Stimulated activated CD8-positive, alpha-beta memory T cell treated with anti-CD3 and anti-CD28 coated beads, Interleukin-2, amount 100 ng/mL, for 48 hours (primary cell): Measurements from ENCODE around the gene PNPLA2.

Experiments used
- DNase-seq, 2 donors: peaks; one replicate each; pipeline ENCODE4 v3.0.0-alpha.2; 2020; ENCODE audit warnings: low read depth in 2 of 2

PNPLA2 gene

DNA sequence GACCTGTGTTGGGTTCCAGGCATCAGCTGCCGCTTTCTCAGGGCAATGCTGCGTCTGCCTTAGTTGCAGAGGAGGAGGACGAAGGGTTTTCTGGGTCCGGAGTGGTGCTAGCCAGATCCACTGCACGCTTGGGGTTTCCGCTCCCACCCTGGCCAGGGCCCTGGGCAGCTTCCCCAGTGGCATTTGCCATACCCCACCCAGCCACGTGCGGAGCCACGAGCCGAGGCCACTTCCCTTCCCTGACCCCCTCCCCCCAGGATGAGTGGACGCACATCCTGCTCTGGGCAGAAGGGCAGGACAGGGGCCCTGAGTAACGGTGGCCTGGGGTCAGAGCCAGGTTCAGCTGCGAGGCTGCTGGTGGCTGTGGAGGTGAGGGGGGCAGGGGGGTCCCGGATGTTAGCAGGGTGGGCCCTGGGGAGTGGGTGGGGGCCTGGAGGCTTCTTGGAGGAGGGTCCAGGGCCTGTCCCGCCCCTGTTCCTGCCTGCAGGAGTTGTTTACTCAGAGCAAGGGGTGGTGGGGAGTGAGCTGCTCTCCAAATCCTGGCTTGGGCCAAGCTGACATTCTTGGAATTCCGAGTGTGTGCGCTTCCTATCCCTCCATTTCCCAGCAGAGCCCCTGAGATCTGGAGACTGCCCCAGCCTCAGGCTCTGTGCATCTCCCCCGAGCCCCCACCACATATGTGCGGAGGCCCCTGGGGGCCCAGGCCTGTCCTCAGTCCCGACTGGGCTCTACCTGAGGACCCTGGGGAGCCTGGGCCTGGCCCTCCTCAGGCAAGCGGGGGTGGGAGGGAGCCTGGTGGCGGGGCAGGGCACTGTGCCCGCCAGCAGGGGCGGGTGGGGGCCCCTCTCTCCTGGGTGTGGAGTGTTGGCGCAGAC, 25.3 kb downstream of the PNPLA2 start:
- DNase-seq = no peak

DNA sequence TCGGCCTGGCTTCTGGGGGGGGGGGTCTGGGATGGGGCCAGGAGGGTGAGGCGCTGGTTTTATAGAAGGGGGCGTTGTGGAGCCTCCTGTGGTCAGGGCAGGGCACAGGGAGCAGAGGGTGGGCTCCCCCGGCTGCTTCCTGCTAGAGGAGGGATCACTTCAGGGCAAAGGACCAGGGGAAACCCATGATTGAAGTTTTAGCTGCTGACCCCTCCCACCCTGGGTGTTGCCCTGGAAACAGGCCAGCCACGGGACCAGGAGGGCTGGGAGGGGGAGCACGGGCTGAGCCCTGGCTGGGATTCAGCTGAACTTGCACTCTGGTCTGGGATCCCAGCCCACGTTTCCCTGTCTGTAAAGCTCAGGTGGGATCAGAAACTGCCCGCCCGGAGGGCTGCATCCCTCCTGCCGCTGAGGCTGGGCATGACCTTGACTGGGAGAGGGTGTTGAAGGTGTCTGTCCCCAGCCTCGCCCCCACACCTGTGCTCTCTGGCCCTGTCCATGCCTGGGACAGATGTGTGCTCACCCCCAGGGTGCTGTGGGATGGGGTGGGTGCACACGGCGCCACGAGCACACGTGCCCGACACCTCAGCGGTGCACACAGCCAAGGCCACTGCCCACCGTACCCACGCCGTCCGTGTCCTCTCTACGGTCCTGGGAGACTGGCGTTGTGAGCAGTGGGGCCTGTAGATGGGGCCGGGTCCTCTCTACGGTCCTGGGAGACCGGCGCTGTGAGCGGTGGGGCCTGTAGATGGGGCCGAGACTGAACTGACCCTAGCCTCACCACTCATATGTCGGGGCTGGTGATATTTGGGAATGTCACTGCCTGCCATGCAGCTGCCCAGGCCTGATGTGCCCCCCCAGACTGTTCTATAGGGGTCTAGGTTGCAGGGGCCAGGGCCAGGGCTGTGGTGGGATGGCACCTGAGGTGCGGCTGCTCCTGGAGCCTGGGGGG, 26.3 kb downstream of the PNPLA2 start:
- no peak for DNase-seq

DNA sequence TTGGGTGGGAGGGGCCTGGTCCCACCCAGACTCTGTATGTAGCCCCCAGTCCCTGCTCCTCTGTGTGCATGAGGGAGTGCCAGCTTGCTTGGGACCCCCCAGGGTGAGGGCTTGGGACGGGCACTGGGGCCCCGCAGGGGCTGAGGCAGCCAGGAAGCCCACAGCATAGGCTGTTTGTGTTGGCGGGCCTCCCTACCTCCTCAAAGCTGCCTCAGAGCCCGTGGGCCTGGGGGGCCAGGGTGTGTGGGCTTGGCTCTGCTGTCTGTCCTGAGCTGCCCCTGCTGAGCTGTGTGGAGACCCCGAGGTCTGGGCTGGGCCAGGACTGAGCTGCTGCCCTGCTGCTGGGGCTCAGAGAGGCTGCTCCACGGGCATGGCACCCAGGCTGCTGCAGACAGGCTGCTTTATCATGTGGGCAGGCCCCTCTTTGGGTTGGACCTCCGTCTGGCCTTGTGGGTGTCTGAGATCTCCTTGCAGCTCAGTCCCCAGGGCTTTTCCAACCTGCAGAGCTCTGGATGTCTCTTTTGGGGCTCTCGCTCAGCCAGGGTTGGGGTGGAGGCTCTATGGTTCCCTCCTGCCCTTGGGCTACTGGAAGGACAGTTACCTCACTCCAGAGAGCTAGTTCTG, 27.3 kb downstream of the PNPLA2 start:
- DNase-seq = no peak

DNA sequence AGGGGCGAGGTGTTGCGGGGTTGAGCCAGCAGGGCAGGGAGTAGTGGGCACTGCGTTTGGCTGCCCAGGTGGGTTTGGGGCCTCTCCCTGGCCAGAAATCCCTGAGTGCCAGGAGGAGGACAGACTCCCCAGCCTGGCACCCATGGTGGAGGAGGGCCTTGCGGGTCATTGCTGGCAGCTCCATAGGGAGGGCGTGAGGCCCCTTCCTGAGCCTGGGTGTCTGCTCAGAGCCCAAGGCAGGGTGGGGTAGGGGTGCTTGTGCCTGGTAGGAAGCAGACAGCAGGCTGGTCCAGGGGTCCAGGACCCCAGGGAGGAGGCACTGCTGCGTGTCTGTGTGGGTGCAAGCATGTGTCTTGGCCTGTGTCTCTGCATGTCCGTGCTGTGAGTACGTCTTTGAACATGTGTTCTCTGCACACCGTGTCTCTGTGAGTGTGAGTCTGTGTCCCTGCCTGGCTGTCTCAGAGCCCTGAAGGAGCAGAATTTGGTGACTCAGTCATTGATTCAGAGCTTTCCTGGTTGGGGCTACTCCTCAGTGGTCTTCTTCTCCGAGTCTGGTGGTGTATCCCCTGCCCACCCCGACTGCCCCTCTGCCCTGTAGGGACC, 27.9 kb downstream of the PNPLA2 start:
- DNase-seq = no peak

DNA sequence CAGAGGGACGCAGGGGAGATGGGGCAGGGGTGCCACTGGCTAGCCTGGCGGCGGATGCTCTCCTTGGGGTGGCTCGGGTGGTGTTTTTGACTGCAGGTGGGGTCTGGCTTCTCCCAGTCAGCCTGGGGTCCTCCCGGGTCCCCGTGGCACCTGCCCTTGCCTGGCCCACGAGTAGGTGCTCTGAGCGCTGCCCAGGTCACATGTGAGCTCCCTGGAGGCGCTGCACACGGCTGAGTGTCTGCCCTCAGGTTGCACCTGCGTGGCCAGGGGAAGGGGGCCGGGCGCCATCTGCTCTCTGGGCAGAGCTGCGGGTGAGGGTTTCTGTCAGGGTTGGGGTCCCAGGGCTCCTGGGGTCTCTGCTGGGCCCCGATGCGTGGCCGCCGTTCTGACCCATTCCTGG, 29.2 kb downstream of the PNPLA2 start:
- DNase-seq = no peak

DNA sequence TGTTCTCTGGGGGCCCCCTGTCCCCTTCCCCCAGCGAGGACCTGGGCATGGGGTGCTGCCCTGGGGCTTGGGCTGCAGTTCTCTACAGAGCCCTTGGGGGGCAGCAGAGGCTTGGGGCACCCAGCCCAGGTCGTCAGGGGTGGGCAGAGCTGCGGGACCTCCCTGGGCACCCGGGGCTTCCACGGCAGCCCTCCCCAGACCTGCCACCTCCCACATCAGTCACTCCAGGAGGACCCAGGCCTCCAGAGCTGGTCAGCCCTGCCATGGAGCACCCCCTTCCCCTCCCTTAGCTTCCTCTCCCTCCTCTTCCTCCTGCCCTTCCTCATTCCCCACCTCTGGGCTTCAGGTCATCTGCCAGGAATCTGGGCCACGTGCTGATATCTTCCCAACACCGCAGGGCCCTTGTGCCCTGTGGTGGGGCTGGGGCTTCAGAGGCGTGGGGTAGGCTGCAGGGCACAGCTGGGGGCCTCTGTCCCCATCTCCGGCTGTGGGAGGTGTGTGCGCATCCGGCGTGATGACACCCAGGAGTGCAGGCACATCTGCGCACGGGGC, 29.7 kb downstream of the PNPLA2 start:
- peak; percentile 59 to 60 for DNase-seq

DNA sequence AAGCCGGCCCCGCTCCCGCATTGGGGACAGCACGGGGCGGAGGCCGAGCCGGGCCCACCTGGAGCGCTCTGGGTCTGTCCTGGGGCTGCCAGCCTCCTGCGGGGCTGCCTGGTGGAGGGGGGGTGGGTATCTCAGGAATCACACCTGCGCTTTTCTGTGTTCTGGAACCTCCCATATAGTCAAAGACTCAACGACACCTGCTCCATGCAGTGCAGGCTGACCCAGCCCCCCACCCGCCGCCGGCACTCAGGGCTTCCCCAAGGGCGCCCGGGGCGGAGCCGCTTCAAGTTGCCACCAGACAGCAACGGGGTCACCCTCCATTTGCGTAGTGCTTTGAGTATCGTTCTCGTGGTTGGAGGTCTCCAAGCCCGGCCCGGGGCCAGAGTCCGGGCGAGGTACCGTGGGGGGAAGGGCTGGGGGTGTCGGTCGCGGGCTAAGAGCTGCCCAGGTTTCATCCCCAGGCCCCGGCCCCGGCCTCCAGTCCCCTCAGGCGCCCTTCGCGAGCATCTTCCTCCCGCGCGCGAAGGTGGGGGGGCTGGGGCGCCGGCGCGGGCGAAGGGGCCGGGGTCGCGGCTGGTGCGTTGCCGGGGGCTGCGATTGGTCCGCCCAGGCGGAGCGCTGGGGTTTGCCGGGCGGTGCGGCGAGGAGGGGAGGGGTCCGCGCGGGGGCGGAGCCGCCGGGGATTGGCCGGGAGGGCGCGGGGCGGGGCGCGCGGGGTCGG, 30.6 kb downstream of the PNPLA2 start:
- DNase-seq = no peak

DNA sequence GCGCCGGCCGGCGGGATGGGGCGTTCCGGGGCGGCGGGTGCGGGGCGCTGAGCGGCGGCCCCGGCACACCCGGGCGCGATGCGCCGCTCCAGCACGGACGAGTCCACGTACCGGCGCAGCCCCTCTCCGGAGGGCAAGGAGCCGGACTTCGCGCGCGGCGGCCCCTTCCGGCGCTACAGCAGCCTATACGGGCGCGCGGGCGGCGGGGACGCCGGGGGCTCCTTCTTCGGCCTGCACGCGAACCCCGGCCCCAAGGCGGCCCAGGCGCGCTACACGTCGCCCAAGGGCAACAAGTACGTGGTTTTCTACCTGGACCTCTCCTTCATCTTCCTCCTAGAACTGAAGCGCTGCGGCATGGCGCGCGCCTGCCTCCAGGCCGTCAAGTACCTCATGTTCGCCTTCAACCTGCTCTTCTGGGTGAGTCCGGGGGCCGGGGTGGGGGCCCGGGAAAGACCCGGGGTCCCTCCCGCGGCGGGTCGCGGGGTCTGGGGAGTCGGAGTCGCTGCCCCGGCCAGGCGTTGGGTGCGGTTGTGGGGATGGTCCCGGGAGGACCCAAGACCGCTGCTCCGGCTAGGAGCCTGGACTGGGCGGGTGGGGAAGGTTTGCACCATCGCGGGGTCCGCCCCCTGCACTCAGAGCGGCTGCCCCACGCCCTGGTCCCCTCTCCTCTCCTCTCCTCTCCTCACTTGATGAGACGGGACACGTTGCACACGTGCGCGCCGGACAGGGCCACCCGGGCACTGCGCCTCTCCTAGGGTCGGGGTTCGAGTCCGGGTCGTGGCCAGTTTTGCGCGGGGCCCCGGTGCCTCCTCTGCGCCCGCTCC, 31.4 kb downstream of the PNPLA2 start:
- DNase-seq = no peak

DNA sequence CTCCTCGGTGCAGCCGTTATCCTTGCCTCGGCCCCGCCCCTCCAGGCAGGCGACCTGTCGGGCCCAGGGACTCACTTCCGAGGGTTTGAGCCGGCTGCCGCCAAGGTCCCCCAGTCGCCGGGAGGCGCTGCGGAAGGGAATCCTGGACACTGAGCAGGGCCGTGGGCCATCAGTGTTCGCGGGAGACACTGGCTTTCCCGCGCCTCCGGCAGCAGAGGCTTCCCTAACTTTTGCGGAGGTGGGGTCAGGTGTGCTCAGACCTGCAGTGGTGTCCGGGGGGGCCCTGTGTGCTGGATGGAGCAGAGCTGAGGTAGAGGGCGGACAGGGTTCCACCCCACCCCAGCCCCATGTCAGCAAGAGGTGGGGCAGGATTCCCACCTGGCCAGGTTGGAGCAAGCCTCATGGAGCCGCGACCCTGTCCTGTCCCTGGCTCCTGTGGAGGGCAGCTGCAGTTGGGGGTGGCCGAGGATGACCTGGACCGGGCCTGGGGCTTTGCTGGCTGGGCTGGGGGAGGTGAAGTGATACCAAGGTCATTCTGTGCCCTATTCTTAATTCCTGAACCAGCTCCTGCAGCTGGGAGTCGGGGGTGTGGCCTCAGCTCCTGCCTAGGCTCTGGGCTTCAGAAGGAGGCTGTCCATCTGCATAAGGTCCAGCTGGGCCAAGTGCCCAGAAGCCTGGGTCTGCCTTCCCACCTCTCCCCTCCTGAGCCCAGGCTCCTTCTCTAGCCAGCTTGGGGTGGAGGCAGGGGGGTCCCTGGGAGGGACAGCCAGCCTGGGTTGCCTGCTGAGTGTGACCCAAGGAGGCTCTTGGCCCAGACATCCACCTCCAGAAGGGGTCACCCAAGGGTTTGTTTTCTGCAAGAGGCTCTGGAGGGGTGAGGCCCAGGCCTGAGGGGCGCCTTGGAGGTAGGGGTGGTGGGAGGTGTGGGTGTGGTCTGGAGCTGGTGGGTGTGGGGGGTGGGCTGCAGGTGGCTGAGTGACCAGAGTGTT, 32.4 kb downstream of the PNPLA2 start:
- DNase-seq = no peak

DNA sequence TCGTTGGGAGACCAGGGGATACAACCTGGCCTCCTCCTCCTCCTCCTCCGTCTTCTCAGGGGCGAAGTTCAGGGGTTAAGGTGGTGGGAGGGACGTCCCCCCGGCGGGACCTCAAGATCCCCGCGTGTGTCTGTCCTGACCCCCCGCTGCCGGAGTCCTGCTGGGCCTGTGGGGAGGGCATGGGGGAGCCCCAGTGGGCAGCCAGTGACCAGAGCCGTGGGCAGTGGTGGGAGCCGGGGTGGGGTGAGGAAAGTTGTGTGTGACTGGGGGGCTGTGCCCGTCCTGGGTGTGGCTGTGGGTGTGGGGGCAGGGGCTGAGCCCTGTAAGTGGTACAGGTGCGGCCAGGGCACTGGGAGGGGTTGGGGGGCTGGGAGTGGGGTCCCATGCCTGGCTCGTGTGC, 34.0 kb downstream of the PNPLA2 start:
- no peak for DNase-seq

DNA sequence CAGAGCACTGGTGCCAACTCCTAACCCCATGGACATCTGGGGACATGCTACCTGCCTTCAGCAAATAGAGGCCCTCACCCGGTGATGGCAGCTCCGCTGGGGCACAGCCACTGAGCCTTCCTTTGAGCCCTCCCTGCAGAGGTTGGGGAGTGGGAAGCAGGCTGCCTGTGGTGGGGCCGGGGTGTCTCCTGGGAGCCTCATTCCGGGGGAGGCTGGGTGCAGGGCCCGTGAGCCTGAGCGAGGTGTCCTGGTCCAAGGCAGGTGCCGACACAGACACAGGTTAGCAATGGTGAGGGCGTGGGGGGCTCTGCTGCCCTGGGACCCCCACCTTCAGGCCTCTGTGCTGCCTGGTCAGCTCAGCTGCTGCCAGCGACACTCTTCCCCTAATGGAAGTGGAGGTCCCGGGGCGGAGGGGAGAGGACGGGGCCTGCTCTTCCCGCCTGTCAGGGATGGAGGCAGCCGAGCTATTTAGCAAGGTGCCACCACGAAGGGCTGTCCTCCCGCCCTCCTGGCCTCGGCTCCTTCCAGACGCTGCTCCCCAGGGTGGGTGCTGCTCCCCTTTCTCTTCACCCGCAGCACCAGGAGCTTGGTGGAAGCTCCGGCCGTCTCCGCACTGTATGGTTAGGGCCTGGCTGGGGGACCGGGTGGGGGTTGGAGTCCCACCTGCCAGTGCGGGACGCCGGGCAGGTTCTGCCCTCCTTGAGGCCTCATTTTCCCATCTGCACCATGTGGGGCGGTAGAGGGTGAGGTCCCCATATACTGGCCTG, 35.2 kb downstream of the PNPLA2 start:
- DNase-seq = no peak

DNA sequence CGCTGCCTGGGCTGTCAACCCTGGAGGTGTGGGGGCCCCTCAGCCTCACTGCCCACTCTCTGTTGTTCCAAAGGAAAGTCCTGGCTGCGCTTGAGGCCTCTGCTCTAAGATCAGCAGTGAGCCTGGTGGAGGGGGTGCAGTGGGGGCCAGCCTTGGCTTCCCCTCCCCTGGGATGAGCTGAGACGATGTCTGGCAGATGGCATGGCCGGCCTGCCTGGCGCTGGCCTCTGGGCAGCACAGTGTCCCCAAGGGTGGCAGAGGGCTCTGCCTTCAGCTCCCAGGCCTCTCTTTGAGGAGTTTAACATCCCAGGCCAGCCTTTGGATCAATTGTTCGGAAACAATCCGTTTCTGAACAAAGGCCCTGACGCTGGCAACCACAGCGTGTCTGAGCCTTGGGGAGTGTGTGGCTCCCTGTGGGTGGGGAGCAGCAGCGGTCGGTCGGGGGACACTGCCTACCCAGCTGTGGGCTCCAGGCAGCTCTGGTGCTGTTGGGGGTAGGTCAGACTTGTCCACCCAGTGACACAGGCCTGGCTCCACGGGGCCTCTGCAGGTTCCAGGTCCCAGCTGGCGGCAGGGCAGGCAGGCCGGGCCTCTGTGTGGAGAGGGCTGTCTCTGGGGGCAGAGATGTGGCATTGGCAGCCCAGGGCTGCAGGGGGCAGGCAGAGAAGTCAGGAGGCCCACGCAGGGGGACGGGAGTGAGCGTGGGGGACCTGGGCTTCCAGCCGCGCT, 36.1 kb downstream of the PNPLA2 start:
- DNase-seq = no peak

DNA sequence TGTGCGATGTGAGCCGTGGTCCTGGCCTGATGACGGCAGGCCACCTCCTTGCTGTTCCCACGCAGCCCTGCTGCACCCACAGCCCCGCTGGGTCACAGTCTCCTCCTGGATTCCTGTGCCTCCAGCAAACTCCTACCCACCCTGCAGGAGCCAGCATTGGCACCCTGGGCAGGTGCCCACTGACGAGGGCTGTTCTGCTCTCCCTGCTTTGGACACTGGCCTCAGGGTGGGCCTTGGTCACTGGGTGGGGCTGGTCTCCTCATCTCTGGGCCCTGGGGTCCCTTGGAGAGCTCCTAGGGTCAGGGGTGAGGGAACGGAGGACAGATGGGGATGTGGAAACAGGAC, 36.6 kb downstream of the PNPLA2 start:
- DNase-seq = no peak

DNA sequence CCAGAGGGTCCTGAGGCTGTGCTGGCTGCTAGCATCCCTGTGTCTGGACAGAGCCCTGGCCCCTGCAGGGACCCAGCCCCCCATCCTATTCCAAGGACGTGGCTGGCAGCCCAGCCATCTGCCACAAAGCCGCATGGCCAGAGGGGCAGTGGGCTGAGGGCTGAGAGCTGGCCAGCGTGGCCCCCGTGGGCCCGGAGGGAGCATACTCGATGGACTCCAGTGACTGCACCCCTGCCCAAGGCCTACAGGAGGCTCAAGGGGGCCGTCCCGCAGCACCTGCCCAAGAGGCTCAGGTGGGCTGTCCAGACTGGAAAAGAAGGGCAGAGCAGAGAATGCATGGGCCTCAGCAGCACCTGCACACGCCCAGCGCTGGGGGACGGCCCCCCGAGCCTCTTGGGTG, 37.1 kb downstream of the PNPLA2 start:
- no peak for DNase-seq

DNA sequence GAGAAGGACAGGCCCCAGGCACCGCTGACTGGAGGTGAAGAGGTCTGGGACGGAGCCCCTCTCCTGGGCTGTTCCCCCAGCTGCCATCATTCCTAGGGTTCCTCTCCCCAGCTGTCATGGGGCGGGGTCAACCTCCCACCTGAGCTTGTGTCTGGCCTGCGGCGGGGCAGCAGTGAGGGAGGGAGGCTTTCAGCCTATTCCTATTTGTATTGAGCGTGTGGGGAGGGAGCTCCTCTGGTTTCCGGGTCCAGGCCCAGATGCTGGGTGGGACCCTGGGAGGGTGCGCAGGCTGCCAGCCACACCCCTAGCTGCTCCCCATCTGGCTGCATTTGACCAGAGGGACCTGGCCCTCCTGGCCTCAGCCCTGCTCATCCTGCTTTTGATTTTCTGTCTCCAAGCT, 37.7 kb downstream of the PNPLA2 start:
- no peak for DNase-seq

DNA sequence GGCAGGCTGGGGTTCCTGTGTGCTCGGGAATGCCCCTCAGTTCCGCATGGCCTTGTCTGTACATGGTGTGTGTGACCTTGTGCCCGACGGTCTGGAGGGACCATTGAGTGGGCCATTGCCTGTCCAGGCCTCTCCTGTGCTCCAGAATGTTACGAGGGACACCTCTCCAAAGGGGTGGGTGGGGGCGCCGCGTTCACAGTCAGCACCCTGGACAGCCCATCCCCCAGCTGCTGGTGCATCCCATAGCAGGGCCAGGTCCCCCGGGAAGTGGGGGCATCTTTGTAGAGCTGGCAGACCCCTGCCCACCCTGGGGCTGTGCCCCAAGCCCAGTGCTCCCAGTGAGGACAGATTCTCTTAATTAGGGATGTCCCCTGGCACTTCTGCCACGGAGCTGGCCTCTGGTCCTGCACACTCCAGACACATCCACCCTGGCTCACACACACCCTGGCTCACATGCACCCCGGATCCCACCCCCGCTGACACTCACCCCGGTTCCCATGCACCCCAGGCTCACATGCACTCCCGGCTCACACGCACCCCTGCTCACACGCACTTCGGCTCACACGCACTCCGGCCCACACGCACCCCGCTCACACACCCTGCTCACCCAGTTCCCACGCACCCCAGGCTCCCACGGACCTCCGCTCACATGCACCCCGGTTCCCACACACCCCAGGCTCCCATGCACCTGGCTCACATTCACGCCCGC, 39.5 kb downstream of the PNPLA2 start:
- no peak for DNase-seq
